NCI-H69 (cell line): Measurements from ENCODE around the gene LY86.

Experiments
- DNase-seq: peaks from one replicate; lab custom pipeline; 2025; lab: John Stamatoyannopoulos, UW

LY86 gene

GRCh38 chr6:6570929-6571671 lies 17.4 kb upstream of the LY86 start:
- DNase-seq: no peak

- no peak for DNase-seq
These were observed 13.4 kb upstream of the LY86 start for GRCh38 chr6:6575143-6575542.

GRCh38 chr6:6577735-6578134 lies 10.8 kb upstream of the LY86 start:
- no peak for DNase-seq

GRCh38 chr6:6579281-6579680 lies 9.2 kb upstream of the LY86 start:
- DNase-seq: no peak

- DNase-seq: no peak
These were observed 8.2 kb upstream of the LY86 start for GRCh38 chr6:6580225-6580856.

- DNase-seq: peak; percentile 29
These were observed 7.5 kb upstream of the LY86 start for GRCh38 chr6:6581054-6581453.

GRCh38 chr6:6582131-6582530 lies 6.4 kb upstream of the LY86 start:
- no peak for DNase-seq

GRCh38 chr6:6583836-6584235 lies 4.7 kb upstream of the LY86 start:
- DNase-seq: no peak

GRCh38 chr6:6584310-6585002 lies 4.1 kb upstream of the LY86 start:
- DNase-seq: no peak

GRCh38 chr6:6585003-6585311 lies 3.6 kb upstream of the LY86 start:
- no peak for DNase-seq

- no peak for DNase-seq
These were observed 2.4 kb upstream of the LY86 start for GRCh38 chr6:6586167-6586566.

- DNase-seq: no peak
These were observed 1.6 kb upstream of the LY86 start for GRCh38 chr6:6586671-6587526.

GRCh38 chr6:6587696-6588063 lies 840 bp upstream of the LY86 start:
- DNase-seq: no peak

- DNase-seq: peak; percentile 58
These were observed 597 bp downstream of the LY86 start for GRCh38 chr6:6588924-6589709.

- no peak for DNase-seq
These were observed 2.0 kb downstream of the LY86 start for GRCh38 chr6:6590530-6590929.

- DNase-seq: no peak
These were observed 3.4 kb downstream of the LY86 start for GRCh38 chr6:6591778-6592465.

- DNase-seq: no peak
These were observed 4.4 kb downstream of the LY86 start for GRCh38 chr6:6592826-6593475.

- no peak for DNase-seq
These were observed 5.4 kb downstream of the LY86 start for GRCh38 chr6:6593867-6594468.

- DNase-seq: no peak
These were observed 6.5 kb downstream of the LY86 start for GRCh38 chr6:6595025-6595424.

- DNase-seq: no peak
These were observed 7.4 kb downstream of the LY86 start for GRCh38 chr6:6595952-6596351.
